Kidney (tissue), 14 donors: Measurements from ENCODE around the gene HENMT1. TPM values are rescaled to one million over a fixed set of nuclear protein-coding genes. Genes with fewer than 3 reads are reported as not detected.

Experiments
- DNase-seq, 5 donors: peaks; one replicate each; pipeline ENCODE4 v3.0.0-alpha.2; 2013 to 2020
- FAIRE-seq: peaks from 2 replicates; lab custom pipeline; 2012; peaks lifted over from hg19 to GRCh38; lab: Jason Lieb, UNC
- H3K27ac ChIP-seq, 2 donors: one replicate each; pipeline ENCODE4 v1.7.0; 2013; ENCODE audit warnings: low read depth in 2 of 2, low read length in 2 of 2, inconsistent platforms in 1 of 2
- H3K27me3 ChIP-seq: one replicate; pipeline ENCODE4 v1.7.1; 2013; ENCODE audit warnings: low read length, inconsistent platforms; ENCODE audit not compliant: control insufficient read depth, insufficient read depth
- H3K36me3 ChIP-seq, 3 donors: one replicate each; pipeline versions ENCODE4 v1.7.0 to v1.7.1; 2013; ENCODE audit warnings: low read length in 3 of 3, control low read depth in 1 of 3, inconsistent platforms in 1 of 3; ENCODE audit not compliant: insufficient read depth in 3 of 3, control insufficient read depth in 2 of 3
- H3K4me1 ChIP-seq, 3 donors: one replicate each; pipeline versions ENCODE4 v1.7.0 to v1.7.1; 2013; ENCODE audit warnings: low read length in 3 of 3, inconsistent platforms in 1 of 3, low read depth in 1 of 3; ENCODE audit not compliant: control insufficient read depth in 2 of 3, insufficient read depth in 2 of 3
- H3K4me3 ChIP-seq, 3 donors: one replicate each; pipeline versions ENCODE4 v1.7.0 to v1.8.1; 2013; ENCODE audit warnings: low read length in 3 of 3, control low read depth in 1 of 3, inconsistent platforms in 1 of 3
- H3K9ac ChIP-seq, 3 donors: one replicate each; pipeline versions ENCODE4 v1.7.0 to v1.7.1; 2013; ENCODE audit warnings: low read length in 3 of 3, control low read depth in 1 of 3, inconsistent platforms in 1 of 3
- H3K9me3 ChIP-seq, 3 donors: one replicate each; pipeline versions ENCODE4 v1.7.0 to v1.7.1; 2013; ENCODE audit warnings: low read length in 3 of 3, control low read depth in 1 of 3, inconsistent platforms in 1 of 3; ENCODE audit not compliant: control insufficient read depth in 2 of 3, insufficient read depth in 1 of 3
- intact Hi-C: fragments of 100-400 bp; cut with DNase I; formaldehyde crosslinking; loops from one replicate; pipeline ENCODE4 v1.11.1; 2022
- polyA plus RNA-seq: library from polyadenylated mRNA; stranded (reverse); fragments of 350-450 nt; fragmentation: Illumina TruSeq; extraction: RNeasy Lipid Tissue Mini Kit (QIAGEN cat#74804); gene quantifications from one replicate; pipeline ENCODE4 v1.2.3, GENCODE V29; 2014; ENCODE audit warnings: low read depth, low replicate concordance; ENCODE audit not compliant: insufficient read depth
- total RNA-seq: library from RNA; stranded (reverse); fragmentation: NEBNext Ultra II Directional; extraction: Animal tissue kit (Norgen Biotek cat#: 25700); gene quantifications from one replicate; pipeline ENCODE4 v1.2.1, GENCODE V29; 2021
- TF ChIP-seq, protein P1 (sequence below): IDR thresholded peaks from 3 replicates; pipeline ENCODE4 v1.5.1; 2012; ENCODE audit warnings: mild to moderate bottlenecking, moderate library complexity, borderline replicate concordance; ENCODE audit not compliant: insufficient read depth; ENCODE audit errors: extremely low read depth
- donor health status: control.
- donor health status: control.
- donor health status: control.
- donor health status: control.
- donor health status: control.
- donor health status: DM: yes; HTN: yes; CAD: no.
- donor health status: Normal renal cell carcinoma (clear cell type).

The HENMT1 gene
- total and polyA plus RNA-seq, 2 donors from 2014 or later, result 3.1 to 5.2 TPM

GRCh38 chr1:108611984-108612383 lies 48.9 kb downstream of the HENMT1 start:
- Histone ChIP-seq H3K27ac (no peak overlapping the region), H3K9ac (no peak overlapping the region), H3K27me3 (no peaks in the 10 kb centered on the region), H3K36me3 (no peaks in the 10 kb centered on the region), H3K4me1 (peaks cover 0 to 3% (median 0%) of the 10 kb centered on the region in 3 donors), H3K4me3 (no peak overlapping the region), H3K9me3 (no peaks in the 10 kb centered on the region)
- FAIRE-seq (no peak), DNase-seq (no peak)
- intact Hi-C loops, result no loop called here
- TF ChIP-seq, protein P1, sequence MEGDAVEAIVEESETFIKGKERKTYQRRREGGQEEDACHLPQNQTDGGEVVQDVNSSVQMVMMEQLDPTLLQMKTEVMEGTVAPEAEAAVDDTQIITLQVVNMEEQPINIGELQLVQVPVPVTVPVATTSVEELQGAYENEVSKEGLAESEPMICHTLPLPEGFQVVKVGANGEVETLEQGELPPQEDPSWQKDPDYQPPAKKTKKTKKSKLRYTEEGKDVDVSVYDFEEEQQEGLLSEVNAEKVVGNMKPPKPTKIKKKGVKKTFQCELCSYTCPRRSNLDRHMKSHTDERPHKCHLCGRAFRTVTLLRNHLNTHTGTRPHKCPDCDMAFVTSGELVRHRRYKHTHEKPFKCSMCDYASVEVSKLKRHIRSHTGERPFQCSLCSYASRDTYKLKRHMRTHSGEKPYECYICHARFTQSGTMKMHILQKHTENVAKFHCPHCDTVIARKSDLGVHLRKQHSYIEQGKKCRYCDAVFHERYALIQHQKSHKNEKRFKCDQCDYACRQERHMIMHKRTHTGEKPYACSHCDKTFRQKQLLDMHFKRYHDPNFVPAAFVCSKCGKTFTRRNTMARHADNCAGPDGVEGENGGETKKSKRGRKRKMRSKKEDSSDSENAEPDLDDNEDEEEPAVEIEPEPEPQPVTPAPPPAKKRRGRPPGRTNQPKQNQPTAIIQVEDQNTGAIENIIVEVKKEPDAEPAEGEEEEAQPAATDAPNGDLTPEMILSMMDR, result no peak

DNA sequence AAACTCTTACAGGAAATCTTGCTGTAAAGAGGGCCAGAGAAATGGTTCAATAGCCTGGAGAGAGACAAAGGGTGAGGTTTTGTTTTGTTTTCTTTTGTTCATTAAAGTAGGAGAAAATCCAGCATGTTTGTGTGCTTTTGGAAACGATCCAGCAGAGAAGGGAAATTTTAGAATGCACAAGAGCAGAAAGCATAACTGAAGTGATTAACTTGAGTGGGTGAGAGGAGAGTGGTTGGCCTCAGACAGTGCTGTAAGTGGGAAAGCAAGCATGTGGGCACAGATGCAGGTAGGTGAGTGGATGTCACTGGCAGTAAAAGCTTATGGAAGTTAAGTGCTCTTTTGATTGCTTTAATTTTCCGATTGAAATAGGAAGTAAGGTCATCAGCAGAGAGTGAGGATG lies 50.8 kb downstream of the HENMT1 start:
- no peaks in the 10 kb centered on the region for H3K9me3 ChIP-seq
- peak in 2 of 5 donors; percentile 39 to 59 for DNase-seq
- no peak for FAIRE-seq

GRCh38 chr1:108609483-108610049 lies 51.3 kb downstream of the HENMT1 start:
- H3K36me3 ChIP-seq, result no peaks in the 10 kb centered on the region
- H3K4me3 ChIP-seq, result no peak overlapping the region
- H3K9me3 ChIP-seq, result no peaks in the 10 kb centered on the region
- no peaks in the 10 kb centered on the region for H3K27me3 ChIP-seq
- no peak overlapping the region for H3K9ac ChIP-seq
- no peak for FAIRE-seq
- no peak overlapping the region for H3K27ac ChIP-seq
- peaks cover 0 to 3% (median 0%) of the 10 kb centered on the region in 3 donors for H3K4me1 ChIP-seq
- intact Hi-C loops, result no loop called here
- TF ChIP-seq, protein P1, result no peak
- peak in 3 of 5 donors; percentile 18 to 46 (median 30) for DNase-seq

More for the DNA sequence above, 50.8 kb downstream of the HENMT1 start:
- Histone ChIP-seq H3K27me3 (no peaks in the 10 kb centered on the region), H3K9ac (no peak overlapping the region), H3K27ac (no peak overlapping the region), H3K4me3 (no peak overlapping the region), H3K4me1 (peaks cover 0 to 3% (median 0%) of the 10 kb centered on the region in 3 donors), H3K36me3 (no peaks in the 10 kb centered on the region)
- intact Hi-C loops, result no loop called here
- TF ChIP-seq, protein P1, result no peak
